Right atrium auricular region (tissue), 2 donors: ENCODE measurements around the gene C13orf42. TPM values are rescaled to one million over a fixed set of nuclear protein-coding genes. Genes with fewer than 3 reads are reported as not detected.

Experiments
- DNase-seq: peaks from one replicate; pipeline ENCODE4 v3.0.0-alpha.2; 2019; ENCODE audit warnings: low spot score
- H3K27ac ChIP-seq, 2 donors: fragments of 200-600 bp; sonication (generic); 1 replicate in 1 of 2; 2 replicates in 1 of 2; pipeline ENCODE4 v1.5.1; 2016 to 2019
- H3K27me3 ChIP-seq, 2 donors: fragments of 200-600 bp; sonication (generic); one replicate each; pipeline versions ENCODE4 v1.5.1 to v1.6.0; 2017 to 2019
- H3K36me3 ChIP-seq: fragments of 200-600 bp; sonication (generic); one replicate; pipeline ENCODE4 v1.5.1; 2016
- H3K4me1 ChIP-seq, 2 donors: fragments of 200-600 bp; sonication (generic); one replicate each; pipeline versions ENCODE4 v1.5.1 to v1.6.0; 2017 to 2019
- H3K4me3 ChIP-seq, 2 donors: fragments of 200-600 bp; sonication (generic); 1 replicate in 1 of 2; 2 replicates in 1 of 2; pipeline ENCODE4 v1.5.1; 2017 to 2019; ENCODE audit warnings: mild to moderate bottlenecking in 1 of 2, moderate library complexity in 1 of 2
- H3K9me3 ChIP-seq, 2 donors: fragments of 200-600 bp; sonication (generic); one replicate each; pipeline ENCODE4 v1.5.1; 2019
- total RNA-seq, 2 donors: library from RNA; depleted of rRNA; stranded (reverse); fragments of >200 nt; gene quantifications; one replicate each; pipeline ENCODE4 v1.1.0, GENCODE V29; 2016
- TF ChIP-seq, protein P1 (sequence below), 2 donors: fragments of 200-600 bp; sonication (generic); IDR thresholded peaks; one replicate each; pipeline ENCODE4 v1.5.1; 2019; ENCODE audit warnings: antibody characterized with exemption in 2 of 2

C13orf42 gene
- total RNA-seq, 2 donors from 2014 or later = not detected

DNA sequence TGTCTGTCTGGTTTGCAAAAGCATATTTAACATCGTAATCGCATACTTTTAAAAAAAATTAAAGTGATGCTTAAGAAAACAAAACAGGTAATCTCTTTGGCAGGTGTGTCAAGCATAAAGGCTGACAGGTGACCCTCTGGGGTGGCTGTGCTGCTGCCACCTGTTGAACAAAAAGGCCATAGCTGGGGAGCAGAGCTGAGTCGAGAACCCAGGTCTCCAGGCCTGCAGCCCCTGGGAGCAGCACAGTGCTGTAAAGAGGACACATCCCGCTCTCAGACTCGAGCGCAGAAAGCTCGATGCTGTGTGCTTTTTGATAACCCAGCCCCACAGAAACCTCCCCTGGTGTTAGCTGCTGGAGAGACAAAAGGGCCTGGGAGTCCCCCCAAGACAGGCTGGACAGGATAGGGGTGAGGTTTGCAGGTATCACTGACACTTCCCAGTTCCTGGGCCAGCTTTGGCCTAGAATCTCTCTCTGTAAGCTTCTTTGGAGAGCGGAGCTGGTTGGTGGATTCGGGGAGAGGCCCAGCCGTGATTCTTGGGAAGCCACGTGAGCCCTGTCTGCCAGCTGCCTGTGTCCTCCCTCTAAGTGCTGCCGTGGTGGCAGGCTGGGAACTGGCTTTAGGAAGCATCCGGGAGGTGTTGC lies 66.9 kb downstream of the C13orf42 start:
- no peak overlapping the region for H3K4me3 ChIP-seq
- no peaks in the 10 kb centered on the region for H3K4me1 ChIP-seq
- no peaks in the 10 kb centered on the region for H3K9me3 ChIP-seq
- H3K27me3 ChIP-seq = no peaks in the 10 kb centered on the region
- no peak for DNase-seq
- TF ChIP-seq, protein P1, sequence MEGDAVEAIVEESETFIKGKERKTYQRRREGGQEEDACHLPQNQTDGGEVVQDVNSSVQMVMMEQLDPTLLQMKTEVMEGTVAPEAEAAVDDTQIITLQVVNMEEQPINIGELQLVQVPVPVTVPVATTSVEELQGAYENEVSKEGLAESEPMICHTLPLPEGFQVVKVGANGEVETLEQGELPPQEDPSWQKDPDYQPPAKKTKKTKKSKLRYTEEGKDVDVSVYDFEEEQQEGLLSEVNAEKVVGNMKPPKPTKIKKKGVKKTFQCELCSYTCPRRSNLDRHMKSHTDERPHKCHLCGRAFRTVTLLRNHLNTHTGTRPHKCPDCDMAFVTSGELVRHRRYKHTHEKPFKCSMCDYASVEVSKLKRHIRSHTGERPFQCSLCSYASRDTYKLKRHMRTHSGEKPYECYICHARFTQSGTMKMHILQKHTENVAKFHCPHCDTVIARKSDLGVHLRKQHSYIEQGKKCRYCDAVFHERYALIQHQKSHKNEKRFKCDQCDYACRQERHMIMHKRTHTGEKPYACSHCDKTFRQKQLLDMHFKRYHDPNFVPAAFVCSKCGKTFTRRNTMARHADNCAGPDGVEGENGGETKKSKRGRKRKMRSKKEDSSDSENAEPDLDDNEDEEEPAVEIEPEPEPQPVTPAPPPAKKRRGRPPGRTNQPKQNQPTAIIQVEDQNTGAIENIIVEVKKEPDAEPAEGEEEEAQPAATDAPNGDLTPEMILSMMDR (IDR thresholded peaks at IDR 0.05) = no peak
- H3K27ac ChIP-seq = no peak overlapping the region
- H3K36me3 ChIP-seq = no peaks in the 10 kb centered on the region

DNA sequence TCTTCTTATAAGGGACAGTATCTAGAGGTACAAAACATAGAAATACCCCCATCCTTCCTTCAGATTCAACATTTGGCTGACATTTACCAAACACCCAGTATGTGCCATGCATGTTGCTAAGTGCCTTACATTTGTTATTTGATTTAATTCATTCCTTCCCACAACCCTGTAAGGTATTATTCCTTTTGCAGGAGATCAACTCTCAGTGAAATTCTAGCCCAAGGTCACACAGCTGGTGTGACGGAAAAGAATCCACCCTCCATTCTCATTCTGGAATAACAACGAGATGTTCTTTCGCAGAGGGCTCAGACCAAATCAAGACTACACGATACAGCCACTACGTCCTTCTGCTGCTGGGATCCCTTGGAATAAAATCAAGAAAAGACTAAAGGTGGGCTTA lies 67.8 kb downstream of the C13orf42 start:
- no peaks in the 10 kb centered on the region for H3K27me3 ChIP-seq
- DNase-seq = no peak
- TF ChIP-seq, protein P1 (IDR thresholded peaks at IDR 0.05) = no peak

DNA sequence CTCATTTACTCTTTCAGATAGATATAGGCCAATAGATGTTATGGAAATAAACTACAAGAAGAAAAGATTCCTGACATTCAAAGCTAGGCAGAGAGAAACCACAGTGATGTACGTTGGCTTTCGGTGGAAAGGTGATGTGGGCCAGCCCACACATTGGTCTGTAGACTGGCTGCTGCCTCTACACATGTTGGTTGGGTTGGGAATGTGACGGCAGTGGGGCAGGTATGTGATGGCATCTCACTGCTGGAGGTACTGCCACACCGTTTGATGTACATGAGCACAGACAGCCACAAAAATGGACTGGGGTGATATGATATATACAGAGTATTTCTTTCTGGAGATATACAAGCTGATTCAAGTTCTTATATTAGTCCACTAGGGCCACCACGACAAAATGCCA lies 69.4 kb downstream of the C13orf42 start:
- TF ChIP-seq, protein P1 (IDR thresholded peaks at IDR 0.05) = no peak
- Histone ChIP-seq H3K4me3 (no peak overlapping the region), H3K36me3 (no peaks in the 10 kb centered on the region), H3K27me3 (no peaks in the 10 kb centered on the region), H3K4me1 (no peaks in the 10 kb centered on the region), H3K27ac (no peak overlapping the region), H3K9me3 (no peaks in the 10 kb centered on the region)
- DNase-seq = no peak

More for the DNA sequence above, 67.8 kb downstream of the C13orf42 start:
- H3K27ac ChIP-seq = no peak overlapping the region
- no peaks in the 10 kb centered on the region for H3K36me3 ChIP-seq
- no peaks in the 10 kb centered on the region for H3K9me3 ChIP-seq
- no peak overlapping the region for H3K4me3 ChIP-seq
- H3K4me1 ChIP-seq = no peaks in the 10 kb centered on the region

DNA sequence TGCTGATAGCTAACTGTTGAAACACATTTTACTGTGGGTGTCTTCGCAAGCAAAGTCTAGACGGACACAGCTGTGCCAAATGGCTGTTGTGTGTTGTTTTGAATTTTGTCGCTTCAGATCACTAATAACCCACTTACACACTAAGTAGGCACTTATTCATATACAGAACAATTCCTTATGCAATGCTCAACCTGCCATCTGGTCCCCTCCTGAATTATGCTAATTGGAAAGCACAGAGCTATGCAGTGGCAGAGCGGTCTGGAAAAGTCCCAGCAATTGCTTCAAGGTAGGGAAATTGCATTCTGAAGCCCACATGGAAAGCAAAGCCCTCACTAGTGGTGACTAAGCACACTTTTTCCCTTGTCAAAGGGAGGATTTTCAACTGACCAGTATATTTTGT lies 69.9 kb downstream of the C13orf42 start:
- Histone ChIP-seq H3K27me3 (no peaks in the 10 kb centered on the region), H3K9me3 (no peaks in the 10 kb centered on the region), H3K4me1 (no peaks in the 10 kb centered on the region), H3K27ac (no peak overlapping the region), H3K36me3 (no peaks in the 10 kb centered on the region), H3K4me3 (no peak overlapping the region)
- TF ChIP-seq, protein P1 (IDR thresholded peaks at IDR 0.05) = no peak
- no peak for DNase-seq

DNA sequence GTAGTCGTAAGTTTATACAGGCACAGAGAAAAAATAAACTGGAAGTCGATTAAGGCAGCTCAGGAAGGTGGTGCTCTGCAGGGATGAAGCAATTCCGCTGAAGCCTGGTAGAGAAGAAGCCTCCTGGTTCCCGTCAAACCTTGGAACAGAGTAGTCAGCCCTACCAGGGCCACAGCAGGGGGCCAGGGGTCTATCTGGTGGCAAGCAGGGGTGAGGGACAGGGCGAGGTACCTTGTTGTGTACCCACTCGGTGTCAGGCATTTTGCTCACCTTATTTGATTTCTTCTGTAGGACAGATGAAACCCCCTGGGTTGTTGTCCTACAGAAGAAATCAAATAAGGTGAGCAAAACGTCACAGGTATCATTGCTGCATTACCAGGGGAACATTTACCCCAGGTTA lies 70.6 kb downstream of the C13orf42 start:
- Histone ChIP-seq H3K9me3 (no peaks in the 10 kb centered on the region), H3K4me3 (no peak overlapping the region), H3K36me3 (no peaks in the 10 kb centered on the region), H3K27me3 (no peaks in the 10 kb centered on the region), H3K4me1 (no peaks in the 10 kb centered on the region), H3K27ac (no peak overlapping the region)
- TF ChIP-seq, protein P1 (IDR thresholded peaks at IDR 0.05) = no peak
- DNase-seq = no peak

DNA sequence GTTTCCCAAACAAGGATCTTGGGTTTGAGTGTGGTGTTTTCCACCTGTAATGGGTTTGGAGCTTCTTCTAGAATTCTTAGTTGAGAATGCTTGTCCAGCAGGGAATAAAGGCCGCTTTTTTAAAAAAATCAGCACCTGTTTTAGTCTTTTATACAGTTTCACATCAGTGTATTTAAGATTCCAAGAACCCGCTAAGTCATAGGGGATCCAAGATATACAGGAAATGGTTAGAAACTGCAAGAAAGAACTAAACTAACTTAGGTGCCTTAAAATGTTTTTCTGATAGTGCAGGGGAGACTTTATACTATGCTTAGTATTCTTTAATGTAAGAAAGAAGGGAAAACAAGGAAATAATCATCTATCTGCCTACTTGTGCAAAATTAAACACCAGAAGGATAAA lies 74.7 kb downstream of the C13orf42 start:
- peaks cover 0 to 6% of the 10 kb centered on the region in 2 donors for H3K4me1 ChIP-seq

More for the DNA sequence above, 74.7 kb downstream of the C13orf42 start:
- H3K27me3 ChIP-seq = no peaks in the 10 kb centered on the region
- DNase-seq = no peak
- no peaks in the 10 kb centered on the region for H3K9me3 ChIP-seq
- TF ChIP-seq, protein P1 (IDR thresholded peaks at IDR 0.05) = no peak
- H3K27ac ChIP-seq = no peak overlapping the region
- H3K36me3 ChIP-seq = no peaks in the 10 kb centered on the region
- no peak overlapping the region for H3K4me3 ChIP-seq
